Pons (tissue), 1 donor: ENCODE data around the gene SMARCC1.

Source experiments
- DNase-seq: peaks from one replicate; pipeline ENCODE4 v3.0.0-alpha.2; 2016; ENCODE audit warnings: low spot score

SMARCC1 gene

DNA sequence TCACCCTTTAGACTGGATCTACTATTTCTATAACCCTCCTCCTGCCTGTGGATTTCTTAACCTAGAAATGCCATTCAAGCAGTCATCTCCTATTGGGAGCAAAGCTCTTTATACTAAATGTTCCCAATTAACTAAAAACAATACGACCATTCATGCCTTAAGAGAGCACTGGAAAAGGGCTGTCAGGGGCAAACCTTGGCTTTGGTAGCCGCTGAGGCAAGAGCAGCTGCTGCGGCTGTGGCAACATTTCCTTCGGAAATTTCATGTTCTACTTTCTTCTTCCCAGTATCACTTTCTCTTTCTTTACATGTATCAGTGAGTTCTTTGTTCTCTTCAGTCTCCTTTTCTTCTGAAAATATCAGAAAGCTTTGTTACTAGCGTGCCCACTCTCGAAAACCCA lies 146.7 kb downstream of the SMARCC1 start:
- DNase-seq = peak; percentile 83

- DNase-seq = no peak
Measured at GRCh38 chr3:47630810-47631209, 150.9 kb downstream of the SMARCC1 start.

- DNase-seq = no peak
Measured at GRCh38 chr3:47629770-47630169, 151.9 kb downstream of the SMARCC1 start.

DNA sequence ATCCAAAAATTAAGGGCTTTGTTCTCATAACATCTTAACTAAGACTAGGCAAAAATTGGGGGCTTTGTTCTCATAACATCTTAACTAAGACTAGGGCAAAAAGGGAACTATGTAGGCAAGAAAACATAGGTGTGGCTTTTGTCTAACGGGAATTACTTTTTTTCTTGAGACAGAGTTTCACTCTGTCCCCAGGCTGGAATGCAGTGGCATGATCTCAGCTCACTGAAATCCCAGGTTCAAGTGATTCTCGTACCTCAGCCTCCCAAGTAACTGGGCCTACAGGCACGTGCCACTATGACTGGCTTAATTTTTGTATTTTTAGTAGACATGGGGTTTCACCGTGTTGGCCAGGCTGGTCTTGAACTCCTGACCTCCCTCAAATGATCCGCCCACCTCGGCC lies 153.3 kb downstream of the SMARCC1 start:
- DNase-seq = no peak

DNA sequence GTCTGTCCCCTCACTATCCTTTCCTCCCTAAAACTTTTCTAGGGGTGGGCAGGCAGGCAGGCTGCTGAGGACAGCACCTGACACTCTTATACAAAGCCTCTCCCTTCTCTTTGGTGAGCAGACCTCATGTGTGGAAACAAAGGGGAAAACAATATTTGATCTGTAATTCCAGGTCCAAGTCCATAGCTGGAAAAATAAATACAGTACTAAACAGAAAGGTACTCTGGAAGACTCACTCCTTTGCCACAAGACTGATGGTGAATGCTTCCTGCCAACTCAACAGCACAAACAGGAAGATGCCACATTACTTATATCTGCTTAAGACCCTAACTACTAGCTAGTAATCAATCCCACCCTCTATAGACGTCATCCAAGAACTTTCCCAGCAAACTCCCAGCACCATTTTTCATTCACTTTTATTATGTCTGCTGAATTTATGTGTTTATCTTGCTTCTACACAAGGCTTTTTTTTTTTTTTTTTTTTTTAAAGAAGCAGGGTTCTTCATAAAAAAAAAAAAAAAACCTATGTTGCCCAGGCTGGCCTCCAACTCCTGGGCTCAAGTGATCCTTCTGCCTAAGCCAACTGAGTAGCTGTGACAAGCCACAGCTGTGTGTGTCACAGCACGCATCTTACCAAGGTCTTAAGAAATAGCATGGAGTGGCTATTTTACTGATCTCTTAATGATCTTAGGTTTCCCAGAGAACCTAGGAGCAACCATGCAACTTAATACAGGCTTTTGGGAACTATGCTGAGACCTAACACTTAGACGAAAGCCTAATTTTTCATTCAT lies 158.8 kb downstream of the SMARCC1 start:
- no peak for DNase-seq

- no peak for DNase-seq
Measured at GRCh38 chr3:47617086-47618010, 164.3 kb downstream of the SMARCC1 start.

GRCh38 chr3:47614788-47615187 lies 166.9 kb downstream of the SMARCC1 start:
- DNase-seq = no peak

DNA sequence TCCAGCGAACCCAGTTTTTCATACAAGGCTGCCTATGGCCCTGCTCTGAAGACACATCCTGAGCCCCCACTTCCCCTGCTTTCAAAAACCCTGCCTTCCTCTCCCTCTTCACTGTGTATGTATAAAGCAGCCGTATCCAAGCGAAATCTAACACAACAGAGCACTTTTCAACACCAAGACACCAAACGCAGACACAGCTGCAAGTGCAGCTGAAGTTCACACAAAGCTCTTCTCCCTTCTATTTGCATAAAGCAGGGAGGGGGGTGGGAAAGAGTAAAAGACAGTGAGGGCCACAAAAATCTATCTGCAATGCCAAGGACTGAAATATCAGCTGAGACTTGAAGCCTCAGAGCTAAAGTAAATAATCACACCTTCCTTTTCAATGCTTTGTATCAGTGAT lies 168.0 kb downstream of the SMARCC1 start:
- DNase-seq = peak; percentile 86

DNA sequence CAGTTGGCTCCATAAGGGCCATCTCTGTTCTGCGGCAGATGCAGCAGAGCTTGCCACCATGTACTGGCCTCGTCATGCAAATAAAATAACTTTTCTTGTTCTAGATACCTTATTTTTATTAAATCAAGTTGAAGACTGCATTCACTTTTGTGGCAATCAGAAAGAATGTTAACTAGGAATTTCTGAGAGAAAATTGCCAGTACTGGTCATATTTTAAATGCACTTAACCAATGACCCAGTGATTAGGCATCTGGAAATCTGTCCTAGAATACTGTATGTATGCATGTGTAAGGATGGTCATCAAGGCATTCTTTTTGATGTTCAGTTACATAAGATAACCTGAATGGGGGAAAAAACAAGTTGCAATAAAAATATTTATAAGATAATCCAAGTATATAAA lies 168.8 kb downstream of the SMARCC1 start:
- peak; percentile 25 for DNase-seq

- DNase-seq = peak; percentile 44
Measured at GRCh38 chr3:47612178-47612577, 169.5 kb downstream of the SMARCC1 start.

GRCh38 chr3:47611576-47611975 lies 170.1 kb downstream of the SMARCC1 start:
- DNase-seq = no peak

GRCh38 chr3:47610583-47610982 lies 171.1 kb downstream of the SMARCC1 start:
- DNase-seq = no peak

DNA sequence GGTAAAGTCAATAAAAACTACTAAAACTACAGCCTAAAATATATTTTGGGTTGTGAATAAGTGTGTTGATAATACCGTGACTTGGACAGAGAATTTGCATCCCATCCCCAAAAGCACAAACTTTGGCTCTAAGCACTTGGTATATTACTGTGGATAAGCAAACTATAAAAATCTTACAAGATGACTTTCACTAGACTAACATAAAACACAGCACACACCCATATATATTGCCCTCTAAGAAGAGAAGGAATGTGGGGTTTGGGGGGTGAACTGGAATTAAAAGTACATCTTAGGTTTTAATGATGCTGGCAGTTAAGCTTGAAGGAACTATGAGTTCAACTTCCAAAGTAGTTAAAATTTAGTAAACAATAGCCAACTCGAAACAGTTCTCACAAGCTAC lies 174.4 kb downstream of the SMARCC1 start:
- no peak for DNase-seq

GRCh38 chr3:47606165-47606564 lies 175.5 kb downstream of the SMARCC1 start:
- no peak for DNase-seq

GRCh38 chr3:47605652-47606051 lies 176.0 kb downstream of the SMARCC1 start:
- no peak for DNase-seq

DNA sequence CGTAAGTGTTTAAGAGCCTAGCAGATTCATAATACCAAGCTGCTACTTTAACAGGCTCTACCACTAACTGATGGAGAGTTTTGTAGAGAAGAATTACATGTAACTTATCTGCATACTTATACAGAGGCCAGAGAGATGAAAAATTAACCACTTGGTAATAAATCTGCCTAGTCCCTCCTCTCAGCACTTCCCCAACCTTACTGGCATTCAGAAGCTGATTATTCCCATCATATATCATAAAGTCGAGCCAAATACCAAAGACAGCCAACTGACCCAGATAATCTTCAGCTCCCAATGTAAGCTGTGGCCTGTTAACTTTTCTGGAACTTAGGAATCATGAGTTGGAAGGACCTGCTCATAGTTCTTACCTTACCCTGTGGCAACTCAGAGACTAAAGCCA lies 177.5 kb downstream of the SMARCC1 start:
- no peak for DNase-seq

GRCh38 chr3:47603332-47603731 lies 178.4 kb downstream of the SMARCC1 start:
- DNase-seq = no peak

DNA sequence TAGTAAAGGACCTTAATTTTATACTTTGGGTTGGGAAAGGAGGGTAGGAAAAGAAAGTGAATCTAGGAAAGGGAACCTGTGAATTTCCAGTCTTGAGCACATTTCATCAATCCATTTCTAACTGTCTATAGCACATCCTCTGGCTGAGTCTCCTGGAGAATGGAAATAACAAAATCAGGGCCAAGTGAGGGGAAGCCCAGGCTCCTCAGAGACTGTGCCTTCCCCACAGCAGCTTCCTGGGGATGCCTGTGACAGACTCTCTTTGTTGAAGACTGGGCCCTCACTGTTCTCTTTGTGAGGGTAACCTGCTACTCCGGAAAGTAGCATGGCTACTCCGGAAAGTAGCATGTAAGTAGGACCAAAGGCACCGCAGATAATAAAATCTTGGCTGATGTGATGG lies 180.4 kb downstream of the SMARCC1 start:
- DNase-seq = peak; percentile 87

DNA sequence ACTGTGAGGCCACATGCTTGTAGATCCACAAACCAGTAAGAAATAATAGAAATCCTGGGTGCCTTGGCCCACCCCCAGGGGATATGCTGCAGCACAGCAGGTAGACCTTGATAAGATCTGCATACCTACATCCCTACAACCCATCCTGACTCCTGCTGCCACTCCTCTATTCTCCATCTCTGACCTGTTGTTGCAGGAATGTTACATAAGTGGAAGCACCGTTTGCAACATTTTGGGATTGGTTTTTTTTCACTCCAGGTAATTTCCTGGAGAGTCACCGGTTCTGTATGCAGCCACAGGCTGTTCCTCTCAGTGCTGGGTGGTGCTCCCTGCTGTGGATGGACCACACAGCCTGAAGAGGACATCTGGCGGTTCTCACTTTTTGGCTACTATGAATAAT lies 186.9 kb downstream of the SMARCC1 start:
- DNase-seq = no peak

DNA sequence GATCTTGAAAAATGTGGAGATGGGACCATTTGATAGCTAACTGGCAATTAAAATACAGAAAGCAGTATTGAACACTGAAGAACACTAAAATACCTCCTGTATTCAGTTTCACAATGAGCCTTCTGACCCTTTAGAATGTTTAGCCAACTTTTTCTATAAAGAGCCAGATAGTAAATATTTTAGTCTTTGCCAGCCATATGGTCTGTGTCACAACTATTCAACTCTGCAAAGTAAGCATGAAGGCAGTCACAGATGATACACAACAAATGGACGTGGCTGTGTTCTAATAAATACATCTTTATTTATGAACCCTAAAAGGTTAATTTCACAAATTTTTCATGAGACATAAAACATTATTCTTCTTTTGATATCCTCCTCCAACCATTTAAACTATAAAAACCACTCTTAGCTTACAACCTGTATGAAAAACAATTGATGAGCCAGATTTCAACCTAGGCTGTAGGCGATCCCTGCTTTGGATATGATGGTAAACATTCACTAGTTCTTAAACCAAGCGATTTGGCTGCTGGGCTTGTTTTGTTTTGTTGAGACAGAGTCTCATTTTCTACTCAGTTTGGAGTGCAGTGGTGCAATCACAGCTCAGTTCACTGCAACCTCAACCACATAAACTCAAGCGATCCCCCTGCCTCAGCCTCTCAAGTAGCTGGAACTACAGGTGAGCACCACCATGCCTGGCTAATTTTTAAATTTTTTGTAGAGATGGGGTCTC lies 189.5 kb downstream of the SMARCC1 start:
- DNase-seq = no peak

GRCh38 chr3:47590216-47590615 lies 191.5 kb downstream of the SMARCC1 start:
- no peak for DNase-seq

DNA sequence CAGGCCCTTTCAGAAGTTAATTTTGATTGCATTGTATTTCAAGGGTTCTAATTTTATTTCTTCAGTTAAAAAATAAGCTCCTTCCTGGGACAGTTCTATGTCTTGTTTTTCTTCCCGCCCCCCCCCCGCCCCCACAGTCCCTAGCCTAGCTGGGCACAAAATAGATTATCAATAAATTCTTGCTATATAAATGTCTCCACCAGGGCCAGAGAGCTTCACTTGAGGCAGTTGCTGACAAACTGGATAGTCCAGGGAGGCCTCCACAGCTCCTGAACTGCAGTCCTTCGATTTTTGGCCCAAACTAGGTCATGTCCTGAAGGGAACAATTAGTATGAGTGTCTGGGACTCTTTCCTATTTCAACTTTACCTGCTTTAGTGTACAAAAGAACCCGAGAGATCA lies 193.1 kb downstream of the SMARCC1 start:
- DNase-seq = no peak
